NT2/D1 (cell line): ENCODE results near the gene EML1.

Experiments used
- DNase-seq: peaks from one replicate; pipeline ENCODE4 v3.0.0-alpha.2; 2011; ENCODE audit warnings: low read depth, low spot score
- H3K27me3 ChIP-seq: 2 replicates; pipeline ENCODE4 v1.6.0; 2011; ENCODE audit warnings: mild to moderate bottlenecking; ENCODE audit not compliant: insufficient read length, insufficient read depth
- H3K36me3 ChIP-seq: 2 replicates; pipeline ENCODE4 v1.6.1; 2011; ENCODE audit warnings: mild to moderate bottlenecking, low read length, mixed read lengths; ENCODE audit not compliant: insufficient read depth, insufficient read length
- H3K4me1 ChIP-seq: 2 replicates; pipeline ENCODE4 v1.5.1; 2011; ENCODE audit not compliant: insufficient read depth, insufficient read length
- H3K4me3 ChIP-seq: 2 replicates; pipeline ENCODE4 v1.5.1; 2011; ENCODE audit warnings: low read depth; ENCODE audit not compliant: insufficient read length
- H3K9ac ChIP-seq: 2 replicates; pipeline ENCODE4 v1.6.0; 2011; ENCODE audit warnings: low read depth; ENCODE audit not compliant: insufficient read length
- H3K9me3 ChIP-seq: 2 replicates; pipeline ENCODE4 v1.5.1; 2011; ENCODE audit warnings: mild to moderate bottlenecking, low read length; ENCODE audit not compliant: insufficient read depth
- SUZ12 ChIP-seq: IDR thresholded peaks from 2 replicates; pipeline ENCODE4 v1.6.1; 2011; ENCODE audit not compliant: insufficient read length, insufficient read depth; ENCODE audit errors: extremely low read depth
- YY1 ChIP-seq: IDR thresholded peaks from 2 replicates; pipeline ENCODE4 v1.6.1; 2011; ENCODE audit not compliant: insufficient read length, insufficient read depth
- ZNF274 ChIP-seq: IDR thresholded peaks from 2 replicates; pipeline ENCODE4 v1.6.1; 2011; ENCODE audit warnings: mild to moderate bottlenecking, low read depth, low read length

The EML1 gene

GRCh38 chr14:99822800-99823455, 29.7 kb downstream of the EML1 start:
- peaks cover 9% of the 10 kb centered on the region for H3K4me1 ChIP-seq
- no peak for TF ChIP-seq YY1
- no peak for TF ChIP-seq ZNF274
- no peak for TF ChIP-seq SUZ12
- no peaks in the 10 kb centered on the region for H3K27me3 ChIP-seq
- peaks cover 10% of the 10 kb centered on the region for H3K36me3 ChIP-seq
- H3K4me3 ChIP-seq = no peak overlapping the region
- H3K9ac ChIP-seq = no peak overlapping the region
- no peaks in the 10 kb centered on the region for H3K9me3 ChIP-seq
- DNase-seq = no peak

- TF ChIP-seq SUZ12 (no peak), YY1 (no peak), ZNF274 (no peak)
- Histone ChIP-seq H3K9me3 (no peaks in the 10 kb centered on the region), H3K4me3 (no peak overlapping the region), H3K4me1 (peaks cover 9% of the 10 kb centered on the region), H3K9ac (no peak overlapping the region), H3K36me3 (peaks cover 10% of the 10 kb centered on the region), H3K27me3 (no peaks in the 10 kb centered on the region)
- no peak for DNase-seq
Measured at GRCh38 chr14:99824776-99825175, 31.6 kb downstream of the EML1 start.

DNA sequence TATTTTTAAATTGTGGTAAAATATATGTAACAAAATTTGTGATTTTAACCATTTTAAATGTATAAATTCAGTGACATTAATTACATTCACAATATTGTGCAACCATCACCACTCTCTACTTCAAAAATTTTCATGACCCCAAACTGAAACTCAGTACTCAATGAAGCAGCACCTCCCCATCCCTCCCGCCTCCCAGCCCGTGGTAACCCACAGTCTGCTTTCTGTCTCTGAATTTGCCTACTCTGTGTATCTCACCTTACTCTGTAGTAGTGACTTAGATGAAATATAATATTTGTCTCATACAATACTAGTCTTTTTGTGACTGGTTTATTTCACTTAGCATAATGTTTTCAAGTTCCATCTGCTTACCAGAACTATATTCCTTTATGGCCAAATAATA, 36.2 kb downstream of the EML1 start:
- H3K4me3 ChIP-seq = no peak overlapping the region
- peaks cover 6% of the 10 kb centered on the region for H3K36me3 ChIP-seq
- no peak for TF ChIP-seq SUZ12
- no peak for TF ChIP-seq ZNF274
- TF ChIP-seq YY1 = no peak
- H3K4me1 ChIP-seq = peaks cover 4% of the 10 kb centered on the region
- H3K27me3 ChIP-seq = no peaks in the 10 kb centered on the region
- H3K9ac ChIP-seq = no peak overlapping the region
- no peak for DNase-seq
- no peaks in the 10 kb centered on the region for H3K9me3 ChIP-seq

DNA sequence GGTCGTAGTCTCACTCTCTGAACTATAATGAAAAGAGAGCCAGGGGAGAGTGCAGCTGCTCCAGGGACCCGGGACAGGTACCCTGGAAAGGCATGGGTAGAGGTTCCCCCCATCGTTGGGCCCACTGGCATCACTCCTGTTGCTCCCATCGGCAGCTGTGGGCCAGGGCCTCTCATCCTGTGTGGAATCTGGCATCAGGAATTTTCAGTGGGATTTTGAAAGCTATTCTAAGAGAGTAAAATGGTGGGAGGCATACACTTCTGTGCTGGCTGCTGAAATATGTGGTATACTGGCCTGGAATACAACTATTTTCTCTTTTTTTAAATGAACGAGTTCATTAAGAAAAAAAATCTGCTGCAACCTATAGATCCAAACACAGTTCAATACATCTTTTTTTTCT, 38.1 kb downstream of the EML1 start:
- Histone ChIP-seq H3K36me3 (peaks cover 6% of the 10 kb centered on the region), H3K9me3 (no peaks in the 10 kb centered on the region), H3K4me3 (no peak overlapping the region), H3K27me3 (no peaks in the 10 kb centered on the region), H3K9ac (no peak overlapping the region), H3K4me1 (peaks cover 4% of the 10 kb centered on the region)
- no peak for TF ChIP-seq YY1
- TF ChIP-seq SUZ12 = no peak
- no peak for TF ChIP-seq ZNF274
- DNase-seq = no peak

- Histone ChIP-seq H3K9me3 (no peaks in the 10 kb centered on the region), H3K4me1 (no peaks in the 10 kb centered on the region), H3K9ac (no peak overlapping the region), H3K4me3 (no peak overlapping the region), H3K36me3 (peaks cover 3% of the 10 kb centered on the region), H3K27me3 (no peaks in the 10 kb centered on the region)
- TF ChIP-seq ZNF274 = no peak
- TF ChIP-seq YY1 = no peak
- TF ChIP-seq SUZ12 = no peak
- no peak for DNase-seq
Measured at GRCh38 chr14:99831903-99832685, 38.9 kb downstream of the EML1 start.

DNA sequence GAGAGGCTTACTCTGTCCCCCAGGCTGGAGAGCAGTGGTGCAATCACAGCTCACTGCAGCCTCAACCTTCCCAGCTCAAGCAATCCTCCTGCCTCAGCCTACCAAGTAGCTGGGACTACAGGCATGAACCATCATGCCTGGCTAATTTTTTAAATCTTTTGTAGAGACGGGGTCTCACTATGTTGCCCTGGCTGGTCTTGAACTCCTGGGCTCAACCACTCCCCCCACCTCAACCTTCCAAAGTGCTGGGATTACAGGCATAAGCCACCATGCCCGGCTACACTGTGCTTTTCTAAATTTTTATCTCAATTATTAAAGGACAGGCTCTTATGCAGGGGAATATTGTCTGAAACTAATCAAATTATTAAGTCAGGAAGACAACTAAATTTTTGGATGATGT, 44.6 kb downstream of the EML1 start:
- Histone ChIP-seq H3K4me3 (no peak overlapping the region), H3K9me3 (no peaks in the 10 kb centered on the region), H3K27me3 (no peaks in the 10 kb centered on the region), H3K4me1 (peaks cover 7% of the 10 kb centered on the region), H3K36me3 (no peaks in the 10 kb centered on the region), H3K9ac (no peak overlapping the region)
- TF ChIP-seq YY1 (no peak), ZNF274 (no peak), SUZ12 (no peak)
- no peak for DNase-seq

DNA sequence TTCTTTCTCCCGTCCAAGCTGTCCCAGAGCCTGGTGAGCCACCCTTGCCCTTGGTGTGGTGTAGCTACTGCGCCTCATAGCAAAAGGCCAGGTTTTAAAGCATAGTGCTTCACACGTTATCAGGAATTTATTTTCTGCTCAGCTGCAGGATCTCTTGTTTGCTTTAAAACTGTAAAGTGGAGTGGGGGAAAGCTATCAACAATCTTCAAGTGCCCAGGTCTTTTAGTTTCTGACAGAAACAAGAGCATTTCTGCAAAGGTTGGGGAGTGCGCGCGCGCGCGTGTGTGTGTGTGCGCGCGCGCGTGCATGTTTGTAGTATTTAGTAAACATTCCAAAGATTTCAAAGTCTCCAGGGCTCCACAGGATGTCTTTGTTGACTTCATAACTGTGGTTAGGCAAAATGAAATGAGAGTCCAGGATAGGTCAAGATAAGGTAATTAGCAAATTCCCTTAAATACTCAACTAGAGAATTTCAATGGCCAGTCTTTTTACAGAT, 45.5 kb downstream of the EML1 start:
- H3K9ac ChIP-seq = peak overlapping the region; percentile 32
- peak; percentile 57 for DNase-seq
- H3K36me3 ChIP-seq = no peaks in the 10 kb centered on the region
- no peaks in the 10 kb centered on the region for H3K27me3 ChIP-seq
- no peaks in the 10 kb centered on the region for H3K9me3 ChIP-seq
- TF ChIP-seq SUZ12 (no peak), YY1 (no peak), ZNF274 (no peak)
- H3K4me1 ChIP-seq = peaks cover 8% of the 10 kb centered on the region
- H3K4me3 ChIP-seq = no peak overlapping the region
